ENCODE results near the gene OLFM2. TPM values are rescaled to one million over a fixed set of nuclear protein-coding genes. Genes with fewer than 3 reads are reported as not detected.

The OLFM2 gene
- total RNA-seq, 1 experiment from 2014 or later = 19.9 TPM

DNA sequence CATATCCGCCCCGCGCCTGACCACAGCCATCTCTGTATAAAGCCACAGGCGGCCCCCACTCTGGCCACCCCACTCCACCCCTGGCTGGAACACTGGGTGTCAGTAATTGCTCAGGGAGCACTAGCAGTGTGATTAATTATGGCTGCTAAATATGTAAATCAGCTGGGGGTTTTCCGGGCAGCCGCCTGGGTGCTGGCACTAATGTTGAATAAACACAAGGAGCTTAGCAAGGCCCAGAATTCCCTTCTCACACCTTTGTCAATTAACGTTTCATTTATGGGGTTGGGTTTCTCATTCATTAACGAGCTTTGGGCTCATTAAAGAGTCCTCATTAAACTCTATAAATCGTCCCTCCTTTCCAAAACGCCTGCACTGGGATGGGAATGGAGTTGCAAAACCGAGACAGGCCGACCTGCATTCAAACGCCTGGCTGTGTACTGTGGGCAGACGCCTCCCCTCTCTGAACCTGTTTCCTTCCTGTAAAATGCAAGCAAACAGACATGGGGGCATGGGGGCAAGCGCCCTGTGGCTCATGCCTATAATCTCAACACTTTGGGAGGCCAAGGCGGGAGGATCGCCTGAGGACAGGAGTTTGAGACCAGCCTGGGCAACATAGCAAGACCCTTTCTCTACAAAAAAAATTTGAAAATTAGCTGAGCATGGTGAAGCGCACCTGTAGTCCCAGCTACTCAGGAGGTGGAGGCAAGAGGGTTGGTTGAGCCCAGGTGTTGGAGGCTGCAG, 17.7 kb upstream of the OLFM2 start (continued):
- TF ChIP-seq RAD21 (IDR thresholded peaks at IDR 0.05; ENCODE audit: low read depth) (no peak), EGR1 (IDR thresholded peaks at IDR 0.05; ENCODE audit: low read depth) (no peak), EZH2 (IDR thresholded peaks at IDR 0.05) (no peak), CBX3 (IDR thresholded peaks at IDR 0.05; ENCODE audit: low read depth) (no peak), ZFX (IDR thresholded peaks at IDR 0.05) (no peak)
- TF ChIP-seq, protein P1, sequence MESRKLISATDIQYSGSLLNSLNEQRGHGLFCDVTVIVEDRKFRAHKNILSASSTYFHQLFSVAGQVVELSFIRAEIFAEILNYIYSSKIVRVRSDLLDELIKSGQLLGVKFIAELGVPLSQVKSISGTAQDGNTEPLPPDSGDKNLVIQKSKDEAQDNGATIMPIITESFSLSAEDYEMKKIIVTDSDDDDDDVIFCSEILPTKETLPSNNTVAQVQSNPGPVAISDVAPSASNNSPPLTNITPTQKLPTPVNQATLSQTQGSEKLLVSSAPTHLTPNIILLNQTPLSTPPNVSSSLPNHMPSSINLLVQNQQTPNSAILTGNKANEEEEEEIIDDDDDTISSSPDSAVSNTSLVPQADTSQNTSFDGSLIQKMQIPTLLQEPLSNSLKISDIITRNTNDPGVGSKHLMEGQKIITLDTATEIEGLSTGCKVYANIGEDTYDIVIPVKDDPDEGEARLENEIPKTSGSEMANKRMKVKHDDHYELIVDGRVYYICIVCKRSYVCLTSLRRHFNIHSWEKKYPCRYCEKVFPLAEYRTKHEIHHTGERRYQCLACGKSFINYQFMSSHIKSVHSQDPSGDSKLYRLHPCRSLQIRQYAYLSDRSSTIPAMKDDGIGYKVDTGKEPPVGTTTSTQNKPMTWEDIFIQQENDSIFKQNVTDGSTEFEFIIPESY (IDR thresholded peaks at IDR 0.05; ENCODE audit: extremely low read depth, insufficient replicate concordance, low read length) = no peak

- ATAC-seq (no peak), DNase-seq (ENCODE audit: low read depth, low spot score) (no peak)
- intact Hi-C loops (cut with micrococcal nuclease) = no loop called here
- Histone ChIP-seq H3K27me3 (ENCODE audit: insufficient read depth, low read length) (no peaks in the 10 kb centered on the region), H3K4me2 (ENCODE audit: low read length) (no peak overlapping the region), H3K9ac (ENCODE audit: low read length) (no peak overlapping the region), H3K36me3 (ENCODE audit: control insufficient read depth in 1 of 2, insufficient read depth in 2 of 2, low read length in 2 of 2) (no peaks in the 10 kb centered on the region), H3K27ac (ENCODE audit: low read depth, low read length) (no peak overlapping the region), H3K4me3 (replicated peaks in 1 of 2; ENCODE audit: low read depth in 1 of 2, low read length in 2 of 2) (no peak overlapping the region), H3K9me3 (ENCODE audit: control insufficient read depth in 1 of 2, insufficient read depth in 1 of 2, low read depth in 1 of 2, low read length in 2 of 2) (no peaks in the 10 kb centered on the region), H3K79me2 (ENCODE audit: insufficient read depth, low read length) (no peaks in the 10 kb centered on the region), H4K20me1 (ENCODE audit: insufficient read depth) (no peaks in the 10 kb centered on the region), H3K9me2 (ENCODE audit: insufficient read depth) (no peaks in the 10 kb centered on the region), H3K4me1 (ENCODE audit: control insufficient read depth in 1 of 2, insufficient read depth in 2 of 2, low read length in 2 of 2) (0 out of 4 replicates have a peak, but pooled peaks cover 0 to 4% of the 10 kb centered on the region in 2 experiments), H2AFZ (ENCODE audit: low read depth, low read length, poor library complexity, severe bottlenecking) (no peak overlapping the region)
- CTCF ChIA-PET = interaction anchor here (1.1 kb wide), 2 partner anchors 10 to 48 kb away, joined by 3 to 6 read pairs; no protein-coding TSS in a partner anchor
- no TSS peak for BruUV-seq (replicated peaks)
- TF ChIP-seq CEBPB (IDR thresholded peaks at IDR 0.05; ENCODE audit: low read depth) (no peak), POLR2AphosphoS5 (IDR thresholded peaks at IDR 0.05; ENCODE audit: low read depth, low read length) (no peak), EZH2phosphoT487 (IDR thresholded peaks at IDR 0.05; ENCODE audit: borderline replicate concordance) (no peak), POLR2A (IDR thresholded peaks at IDR 0.05; ENCODE audit: borderline replicate concordance, extremely low read depth, insufficient read depth, insufficient read length) (no peak), JUND (IDR thresholded peaks at IDR 0.05) (no peak)
- TF ChIP-seq, protein P2, sequence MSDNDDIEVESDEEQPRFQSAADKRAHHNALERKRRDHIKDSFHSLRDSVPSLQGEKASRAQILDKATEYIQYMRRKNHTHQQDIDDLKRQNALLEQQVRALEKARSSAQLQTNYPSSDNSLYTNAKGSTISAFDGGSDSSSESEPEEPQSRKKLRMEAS (IDR thresholded peaks at IDR 0.05) = no peak
- POLR2A ChIA-PET = no interaction called here
- RAD21 ChIA-PET (ENCODE audit: low non-redundant PET in 1 of 2, low total read pairs in 2 of 2, uncharacterized antibody in 2 of 2, unreplicated experiment in 2 of 2) = no interaction called here
Measured at GRCh38 chr19:9952276-9952675, 16.0 kb upstream of the OLFM2 start.
